Measurements from ENCODE around the gene FAXC.

- TF ChIP-seq CTCF (IDR thresholded peaks at IDR 0.05; ENCODE audit: borderline replicate concordance, extremely low read depth, low read length, poor library complexity, severe bottlenecking) (no peak), EZH2 (IDR thresholded peaks at IDR 0.05; ENCODE audit: borderline replicate concordance, low read depth, low read length, severe bottlenecking) (no peak)
These were observed 54.2 kb downstream of the FAXC start for GRCh38 chr6:99295276-99295675.

All from DND-41 (cell line).